Spleen (tissue), 11 donors: ENCODE results near the gene MACC1. TPM values are rescaled to one million over a fixed set of nuclear protein-coding genes. Genes with fewer than 3 reads are reported as not detected.

ENCODE experiments used
- DNase-seq: peaks from one replicate; pipeline ENCODE4 v3.0.0-alpha.2; 2020
- H3K27ac ChIP-seq, 8 donors: fragments of 200-600 bp; sonication (generic) in 7 of 8; 1 replicate in 4 of 8; 2 replicates in 4 of 8; pipeline versions ENCODE4 v1.5.0 to v1.8.0; 2016 to 2021; ENCODE audit warnings: inconsistent platforms in 4 of 8, mild to moderate bottlenecking in 4 of 8, moderate library complexity in 1 of 8
- H3K27me3 ChIP-seq, 7 donors: fragments of 200-600 bp; sonication (generic) in 6 of 7; replicated peaks in 1 of 7; 1 replicate in 4 of 7; 2 replicates in 3 of 7; pipeline versions ENCODE4 v1.5.0 to v1.8.0; 2016 to 2021; ENCODE audit warnings: inconsistent platforms in 3 of 7, mild to moderate bottlenecking in 1 of 7
- H3K36me3 ChIP-seq, 6 donors: fragments of 200-600 bp; sonication (generic) in 5 of 6; 1 replicate in 4 of 6; 2 replicates in 2 of 6; pipeline versions ENCODE4 v1.5.0 to v1.8.0; 2016 to 2021; ENCODE audit warnings: inconsistent platforms in 2 of 6
- H3K4me1 ChIP-seq, 6 donors: fragments of 200-600 bp; sonication (generic) in 5 of 6; 1 replicate in 3 of 6; 2 replicates in 3 of 6; pipeline versions ENCODE4 v1.5.0 to v1.8.0; 2016 to 2021; ENCODE audit warnings: inconsistent platforms in 3 of 6
- H3K4me3 ChIP-seq, 8 donors: fragments of 200-600 bp; sonication (generic) in 7 of 8; 1 replicate in 4 of 8; 2 replicates in 4 of 8; pipeline versions ENCODE4 v1.5.0 to v1.8.0; 2016 to 2021; ENCODE audit warnings: inconsistent platforms in 4 of 8, mild to moderate bottlenecking in 4 of 8, moderate library complexity in 2 of 8
- H3K9me3 ChIP-seq, 8 donors: fragments of 200-600 bp; sonication (generic) in 7 of 8; 1 replicate in 4 of 8; 2 replicates in 4 of 8; pipeline versions ENCODE4 v1.5.0 to v1.8.0; 2016 to 2021; ENCODE audit warnings: inconsistent platforms in 4 of 8
- POLR2A ChIP-seq, 3 donors: fragments of 450-650 bp; IDR thresholded peaks; one replicate each; pipeline ENCODE4 v1.5.1; 2017; ENCODE audit warnings: antibody characterized with exemption in 3 of 3, mild to moderate bottlenecking in 1 of 3
- POLR2AphosphoS5 ChIP-seq, 3 donors: sonication (generic); formaldehyde crosslinking; IDR thresholded peaks; one replicate each; pipeline ENCODE4 v1.5.1; 2017; ENCODE audit warnings: antibody characterized with exemption in 3 of 3
- WGBS, 5 donors: extraction: QIAGEN DNeasy Blood & Tissue Kit in 3 of 5; methylation state at CpG; one replicate each; pipeline versions ENCODE4 v1.1.5 to v1.1.7; 2013 to 2018; 5-methylcytosine and 5-hydroxymethylcytosine counted together
- intact Hi-C: fragments of 100-400 bp; cut with DNase I; formaldehyde crosslinking; loops from one replicate; pipeline ENCODE4 v1.15.0; 2023; ENCODE audit warnings: low total_unique reads
- polyA plus RNA-seq, 3 donors: library from polyadenylated mRNA; stranded (reverse); fragments of 200-250 nt; gene quantifications; one replicate each; pipeline ENCODE4 v1.2.1, GENCODE V29; 2013
- total RNA-seq, 7 donors: library from RNA; depleted of rRNA in 3 of 7; stranded (reverse); fragments of >200 nt in 3 of 7; fragmentation: NEBNext Ultra II Directional in 4 of 7; extraction: Animal tissue kit (Norgen Biotek cat#: 25700) in 4 of 7; gene quantifications; one replicate each; pipeline versions ENCODE4 v1.1.0 to v1.2.1, GENCODE V29; 2016 to 2021
- TF ChIP-seq, protein P1 (sequence below), 11 experiments: fragments of 200-600 bp in 7 of 11; fragments of 450-650 bp in 4 of 11; sonication (generic) in 4 of 11; IDR thresholded peaks in 8 of 11; conservative IDR thresholded peaks in 3 of 11; 1 replicate in 7 of 11; 2 replicates in 4 of 11; pipeline versions ENCODE4 v1.4.0 to v1.8.0; 2016 to 2021; ENCODE audit warnings: antibody characterized with exemption in 11 of 11, inconsistent platforms in 4 of 11, mild to moderate bottlenecking in 1 of 11
- donor health status: healthy with polysubstance abuse.
- donor health status: DM: no; HTN: no; CAD: no; lungs with moderate emphysema.
- donor health status: DM: no; HTN: no; CAD: no.
- donor health status: Bipolar disorder and iron deficiency.
- donor health status: healthy.
- donor health status: DM: no; HTN: no; CAD: no.
- donor health status: DM: yes; HTN: yes; CAD: no.

Gene MACC1
- total and polyA plus RNA-seq, 10 donors: 0.83 to 10.6 (median 4.8) TPM

DNA sequence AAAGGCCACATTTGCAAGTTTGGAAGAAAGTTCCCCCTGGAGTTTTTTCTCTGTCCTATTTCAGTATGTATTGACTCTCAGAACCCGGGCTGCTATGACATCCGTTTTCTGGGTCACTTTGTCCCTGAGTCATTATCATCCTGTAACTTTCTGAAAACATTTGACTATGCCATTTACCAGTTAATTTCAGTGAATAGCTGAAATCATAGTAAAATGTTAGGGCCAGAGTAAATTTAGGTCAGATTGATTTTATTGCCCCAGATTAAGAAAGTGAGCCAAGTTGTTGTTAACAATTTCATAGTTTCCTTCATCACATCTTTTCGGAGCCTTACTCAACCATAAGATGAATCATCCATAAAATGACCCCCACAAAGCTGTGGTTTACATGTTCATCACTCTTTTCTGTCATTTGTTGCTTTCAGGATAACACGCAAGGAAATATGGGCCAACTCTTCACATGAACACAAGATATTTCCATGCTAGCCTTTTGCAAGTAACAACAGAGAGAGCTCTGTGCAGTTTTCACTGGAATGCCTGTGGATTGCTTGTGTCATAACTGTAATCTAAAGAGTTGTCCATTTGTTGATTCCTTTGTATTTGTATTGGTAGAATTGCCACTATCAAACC is 3.9 kb upstream of the MACC1 start:
- Histone ChIP-seq H3K27me3 (no peaks in the 10 kb centered on the region), H3K4me1 (peaks cover 0 to 52% (median 23%) of the 10 kb centered on the region in 6 donors), H3K27ac (peak overlapping the region; percentile 64 to 90 (median 78)), H3K4me3 (no peak overlapping the region), H3K36me3 (no peaks in the 10 kb centered on the region), H3K9me3 (no peaks in the 10 kb centered on the region)
- DNase-seq: no peak
- intact Hi-C loops: no loop called here
- no peak for TF ChIP-seq POLR2A (IDR thresholded peaks at IDR 0.05)
- no peak for TF ChIP-seq POLR2AphosphoS5 (IDR thresholded peaks at IDR 0.05)
- TF ChIP-seq, protein P1, sequence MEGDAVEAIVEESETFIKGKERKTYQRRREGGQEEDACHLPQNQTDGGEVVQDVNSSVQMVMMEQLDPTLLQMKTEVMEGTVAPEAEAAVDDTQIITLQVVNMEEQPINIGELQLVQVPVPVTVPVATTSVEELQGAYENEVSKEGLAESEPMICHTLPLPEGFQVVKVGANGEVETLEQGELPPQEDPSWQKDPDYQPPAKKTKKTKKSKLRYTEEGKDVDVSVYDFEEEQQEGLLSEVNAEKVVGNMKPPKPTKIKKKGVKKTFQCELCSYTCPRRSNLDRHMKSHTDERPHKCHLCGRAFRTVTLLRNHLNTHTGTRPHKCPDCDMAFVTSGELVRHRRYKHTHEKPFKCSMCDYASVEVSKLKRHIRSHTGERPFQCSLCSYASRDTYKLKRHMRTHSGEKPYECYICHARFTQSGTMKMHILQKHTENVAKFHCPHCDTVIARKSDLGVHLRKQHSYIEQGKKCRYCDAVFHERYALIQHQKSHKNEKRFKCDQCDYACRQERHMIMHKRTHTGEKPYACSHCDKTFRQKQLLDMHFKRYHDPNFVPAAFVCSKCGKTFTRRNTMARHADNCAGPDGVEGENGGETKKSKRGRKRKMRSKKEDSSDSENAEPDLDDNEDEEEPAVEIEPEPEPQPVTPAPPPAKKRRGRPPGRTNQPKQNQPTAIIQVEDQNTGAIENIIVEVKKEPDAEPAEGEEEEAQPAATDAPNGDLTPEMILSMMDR (IDR thresholded peaks at IDR 0.05 in 8 of 11, conservative IDR thresholded peaks at IDR 0.05 in 3 of 11): no peak
- 29 to 44% (median 33%) methylated on average over 4 of the region's 4 CpGs for WGBS, 5 donors

DNA sequence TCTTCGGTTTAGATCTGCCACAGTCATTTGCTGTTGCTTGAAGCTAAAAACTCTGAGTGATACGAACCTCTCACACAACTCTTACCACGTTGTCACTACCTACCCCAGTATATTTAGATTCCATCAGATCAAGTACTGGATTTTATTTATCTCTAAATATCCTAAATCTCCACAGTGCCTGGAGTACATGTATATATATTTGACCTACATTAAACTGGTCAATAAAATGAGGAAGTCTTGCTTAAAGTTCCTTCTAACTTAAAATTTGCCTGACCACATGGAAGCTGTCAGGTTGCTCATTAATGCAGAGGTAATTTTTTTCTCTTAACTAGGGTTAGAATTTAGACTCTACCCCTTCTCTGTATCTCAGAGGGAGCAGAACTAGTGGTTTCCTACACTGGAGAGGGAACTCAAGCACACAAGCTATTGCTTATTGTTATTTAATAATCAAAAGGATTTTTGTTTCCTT is 3.1 kb upstream of the MACC1 start:
- H3K4me3 ChIP-seq: peak overlapping the region in 1 of 8 donors; percentile 20
- H3K27ac ChIP-seq: peak overlapping the region; percentile 64 to 90 (median 78)
- no peaks in the 10 kb centered on the region for H3K27me3 ChIP-seq
- H3K9me3 ChIP-seq: no peaks in the 10 kb centered on the region
- H3K36me3 ChIP-seq: no peaks in the 10 kb centered on the region
- peaks cover 0 to 53% (median 23%) of the 10 kb centered on the region in 6 donors for H3K4me1 ChIP-seq
- intact Hi-C loops: no loop called here
- WGBS, 5 donors: 7 to 47% (median 25%) methylated on average over 3 of the region's 3 CpGs
- DNase-seq: no peak
- no peak for TF ChIP-seq POLR2AphosphoS5 (IDR thresholded peaks at IDR 0.05)
- no peak for TF ChIP-seq POLR2A (IDR thresholded peaks at IDR 0.05)
- TF ChIP-seq, protein P1 (IDR thresholded peaks at IDR 0.05 in 8 of 11, conservative IDR thresholded peaks at IDR 0.05 in 3 of 11): no peak

DNA sequence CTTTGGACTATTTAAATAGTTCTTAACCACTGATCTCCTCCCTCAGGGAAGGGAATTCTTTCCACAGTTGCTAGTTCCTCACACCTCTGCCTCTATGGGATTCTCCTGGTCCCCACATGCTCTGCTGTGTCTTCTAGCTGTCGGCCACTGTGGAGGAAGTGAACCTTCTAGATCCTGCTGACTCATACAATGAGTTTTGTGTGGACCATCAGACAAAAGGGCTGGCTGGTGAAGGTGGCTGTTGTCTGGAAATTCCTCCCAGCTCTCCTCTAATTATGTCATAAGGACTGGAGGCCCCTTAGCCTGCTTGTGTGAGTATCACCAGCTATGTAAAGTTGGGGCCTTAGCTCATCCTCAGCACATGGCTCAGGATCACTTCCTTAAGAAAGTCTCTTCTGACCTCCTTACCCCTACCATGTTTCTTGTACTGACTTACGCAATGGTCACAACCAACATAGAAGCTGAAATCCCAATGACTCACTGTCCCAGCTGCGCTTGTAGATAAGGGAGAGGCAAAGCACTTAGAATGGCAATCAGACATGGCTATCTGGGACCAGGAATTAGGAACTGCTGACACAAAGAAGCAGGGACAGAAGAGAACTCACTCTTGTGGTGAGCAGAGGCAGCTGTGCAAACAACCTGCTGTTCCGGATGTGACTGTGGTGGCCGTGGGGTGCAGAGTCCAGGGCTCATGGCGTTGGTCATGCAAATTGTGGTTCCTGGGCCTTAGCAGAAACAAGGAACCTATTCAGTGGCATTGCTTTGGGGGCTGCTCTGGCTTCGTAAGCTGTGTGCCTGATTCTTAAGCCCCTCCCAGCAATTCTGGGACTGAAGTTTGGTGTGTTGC is 2.5 kb upstream of the MACC1 start:
- DNase-seq: peak; percentile 92
- Histone ChIP-seq H3K4me3 (peak overlapping the region in 1 of 8 donors; percentile 20), H3K9me3 (no peaks in the 10 kb centered on the region), H3K27ac (peak overlapping the region; percentile 64 to 90 (median 78)), H3K27me3 (no peaks in the 10 kb centered on the region), H3K4me1 (peaks cover 0 to 53% (median 23%) of the 10 kb centered on the region in 6 donors), H3K36me3 (no peaks in the 10 kb centered on the region)
- TF ChIP-seq POLR2AphosphoS5 (IDR thresholded peaks at IDR 0.05): peak in 2 of 3 donors; percentile 88 to 91
- peak in 1 of 3 donors; percentile 17 for TF ChIP-seq POLR2A (IDR thresholded peaks at IDR 0.05)
- TF ChIP-seq, protein P1 (IDR thresholded peaks at IDR 0.05 in 8 of 11, conservative IDR thresholded peaks at IDR 0.05 in 3 of 11): peak in 2 of 11 experiments; percentile 9 to 20
- WGBS, 5 donors: 18 to 45% (median 33%) methylated on average over 7 of the region's 7 CpGs
- intact Hi-C loops: no loop called here

DNA sequence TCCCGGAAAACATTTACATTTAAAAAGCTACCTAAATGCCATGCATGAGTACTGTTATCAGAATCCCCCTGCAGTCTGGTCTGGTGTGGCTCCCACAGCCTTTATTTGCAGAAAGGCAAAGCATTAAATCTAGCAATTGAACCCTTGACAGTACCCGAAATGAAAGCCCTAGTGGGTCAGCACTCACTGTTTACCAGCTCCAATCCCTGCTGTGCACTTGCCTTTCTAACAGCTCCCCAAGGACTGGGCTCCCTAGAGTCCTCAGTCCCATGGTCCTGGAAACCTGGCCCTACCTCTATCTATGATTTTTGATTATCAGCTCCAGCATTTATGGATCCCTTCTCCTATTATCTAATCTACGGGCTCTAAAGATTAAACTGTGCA is 1.9 kb upstream of the MACC1 start:
- peak overlapping the region; percentile 50 to 90 (median 78) for H3K27ac ChIP-seq
- peaks cover 0 to 53% (median 23%) of the 10 kb centered on the region in 6 donors for H3K4me1 ChIP-seq
- peak overlapping the region in 1 of 8 donors; percentile 20 for H3K4me3 ChIP-seq
- H3K27me3 ChIP-seq: no peaks in the 10 kb centered on the region
- H3K9me3 ChIP-seq: no peaks in the 10 kb centered on the region
- no peak for DNase-seq
- TF ChIP-seq POLR2A (IDR thresholded peaks at IDR 0.05) (no peak), POLR2AphosphoS5 (IDR thresholded peaks at IDR 0.05) (no peak)
- TF ChIP-seq, protein P1 (IDR thresholded peaks at IDR 0.05 in 8 of 11, conservative IDR thresholded peaks at IDR 0.05 in 3 of 11): no peak
- intact Hi-C loops: no loop called here
- 80 to 92% (median 84%) methylated on average over 3 of the region's 3 CpGs for WGBS, 5 donors
- no peaks in the 10 kb centered on the region for H3K36me3 ChIP-seq
